Melanocyte of skin (primary cell): ENCODE data around the gene ITGB1BP2. TPM values are rescaled to one million over a fixed set of nuclear protein-coding genes. Genes with fewer than 3 reads are reported as not detected.

ENCODE experiments used
- total RNA-seq, 2 donors: library from RNA; depleted of rRNA; stranded (reverse); fragments of >200 nt; gene quantifications; 2 replicates each; pipeline ENCODE4 v1.2.3, GENCODE V29; 2012

Gene ITGB1BP2
- total RNA-seq, result 1 to 10 TPM in 1 of 2 donors, under 1 TPM in 1; 0.69 to 2.3 TPM

DNA sequence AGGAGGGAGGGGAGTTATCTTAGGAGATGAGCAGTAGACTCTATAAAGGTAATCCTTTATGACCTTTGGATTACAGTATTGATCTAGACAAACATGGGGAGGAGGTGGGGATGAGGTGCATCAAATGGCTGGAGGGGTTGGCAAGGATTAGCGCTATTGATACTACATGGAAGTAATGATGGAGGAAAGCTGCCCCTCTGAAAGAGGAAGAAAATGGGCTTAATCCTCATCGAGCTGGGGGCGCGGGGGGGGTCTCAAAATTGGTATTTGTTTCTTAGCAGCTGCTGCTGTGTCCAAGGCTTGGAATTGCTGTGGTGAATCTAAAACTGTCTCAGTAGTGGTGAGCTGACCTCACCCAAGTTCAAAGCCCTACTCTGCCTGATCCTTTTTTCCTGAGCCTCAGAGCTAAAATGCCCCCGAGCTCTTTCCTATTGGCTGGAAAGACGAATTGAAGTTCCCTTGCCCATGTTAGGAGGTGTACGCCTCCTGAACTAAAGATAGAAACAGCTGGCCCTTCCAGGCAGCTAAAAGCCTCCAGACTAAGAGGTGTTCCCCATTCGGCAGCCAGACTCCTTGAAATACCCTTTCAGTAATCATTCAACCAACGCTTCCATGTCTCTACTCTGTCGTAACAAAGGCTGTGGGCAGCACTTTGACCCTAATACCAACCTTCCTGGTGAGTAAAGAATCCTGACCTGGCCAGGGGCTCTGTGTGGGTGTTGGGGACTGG is at the start of gene ITGB1BP2:
Gene ITGB1BP2, plus strand, starts transcription at position 556 of the 730 bp plus-strand sequence. Its CDS starts 57 bp downstream, at position 613.

DNA sequence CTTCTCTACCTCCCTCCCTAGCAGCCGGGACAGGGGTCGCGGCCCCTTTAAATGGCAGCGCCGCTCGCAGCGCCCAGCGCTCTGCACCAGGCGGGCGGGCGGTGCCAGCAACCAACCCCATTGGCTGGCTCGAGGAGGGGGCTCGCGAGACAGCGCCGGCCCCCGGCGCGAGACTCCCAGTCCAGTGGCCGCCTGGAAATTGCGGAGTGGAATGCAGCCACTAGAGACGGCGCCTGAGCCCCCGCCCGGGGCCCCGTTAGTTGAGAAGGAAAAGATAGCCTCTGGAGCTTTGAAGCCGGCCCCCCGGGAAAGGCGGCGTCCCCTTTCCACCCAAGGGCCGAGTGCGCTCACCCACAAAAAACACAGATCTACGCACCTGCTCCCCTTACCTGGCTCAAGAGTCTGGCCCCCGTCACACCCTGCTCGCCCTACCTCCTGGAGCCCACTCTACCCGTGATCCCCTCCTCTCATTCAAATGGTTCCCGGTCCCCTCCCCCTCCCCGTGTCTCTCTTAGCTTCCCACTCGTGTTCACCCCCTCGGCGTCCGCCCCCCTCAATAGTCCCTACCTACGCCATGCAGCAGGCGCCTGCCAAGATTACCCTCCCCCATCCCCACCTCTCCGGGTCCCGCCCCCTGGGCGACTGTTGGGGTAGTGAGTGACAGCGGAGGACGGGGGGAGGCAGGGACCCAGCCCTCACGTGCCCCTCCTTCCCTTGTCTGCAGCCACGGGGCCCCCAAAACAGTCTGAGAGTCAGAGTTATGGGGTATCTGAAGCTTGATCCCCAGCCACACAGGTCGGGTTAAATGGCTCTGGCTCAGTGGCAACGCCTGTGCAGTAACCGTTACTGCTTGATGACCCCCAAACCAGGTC is 47.2 kb upstream of the ITGB1BP2 start, which contains the start of gene ZMYM3:
Gene ZMYM3, minus strand, starts transcription at position 49 of the 872 bp plus-strand sequence. CDS start 885 bp downstream, outside the sequence.

DNA sequence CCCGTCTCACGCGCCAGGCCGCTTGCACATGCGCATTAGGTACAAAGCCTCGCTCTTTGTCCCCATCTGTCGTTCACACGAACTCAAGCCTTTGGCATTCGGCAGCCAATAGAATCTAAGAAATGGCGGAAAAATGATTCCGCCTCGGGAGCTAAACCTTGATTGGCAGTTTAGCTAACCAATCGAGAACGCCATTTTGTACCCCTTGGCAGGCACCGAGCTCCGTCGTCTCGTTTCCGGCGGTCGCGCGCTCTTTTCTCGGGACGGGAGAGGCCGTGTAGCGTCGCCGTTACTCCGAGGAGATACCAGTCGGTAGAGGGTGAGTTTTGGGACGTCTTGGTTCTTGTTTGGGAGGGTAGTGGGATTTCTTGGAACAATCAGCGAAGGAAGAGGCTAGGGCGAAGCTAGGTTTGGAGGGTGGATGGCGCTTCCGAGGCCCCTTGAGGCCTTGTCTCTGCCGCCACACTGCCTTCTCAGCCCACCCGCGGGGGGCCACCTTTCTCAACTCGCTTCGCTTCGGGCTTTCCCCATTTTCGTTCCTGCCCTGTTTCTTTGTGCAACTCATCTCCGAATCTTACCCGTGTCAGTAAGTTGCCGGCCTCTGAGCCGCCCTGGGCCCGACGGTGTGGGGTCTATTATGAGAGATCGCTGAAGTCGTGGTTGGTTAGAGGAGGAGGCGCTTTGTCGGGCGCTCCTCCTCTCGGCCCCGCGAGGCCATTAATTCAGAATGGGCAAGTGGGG is 18.0 kb upstream of the ITGB1BP2 start, which contains the start of gene NONO:
Gene NONO, plus strand, starts transcription at position 233 of the 741 bp plus-strand sequence. CDS start 7,003 bp downstream, outside the sequence.

Other genes starting within 250 kb of the ITGB1BP2 start
- 10 to 100 TPM; 60.9 to 65.6 TPM for gene SNX12, start 233.4 kb upstream of the ITGB1BP2 start, total RNA-seq
- gene FOXO4, start 205.9 kb upstream of the ITGB1BP2 start, total RNA-seq, result 1 to 10 TPM; 5.3 to 7.9 TPM
- gene CXorf65, start 195.0 kb upstream of the ITGB1BP2 start, total RNA-seq, result not detected
- gene IL2RG, start 190.2 kb upstream of the ITGB1BP2 start, total RNA-seq, result not detected
- gene MED12, start 183.2 kb upstream of the ITGB1BP2 start, total RNA-seq, result 10 to 100 TPM; 26.2 to 29.6 TPM
- gene NLGN3, start 156.9 kb upstream of the ITGB1BP2 start, total RNA-seq, result under 1 TPM; 0.33 to 0.34 TPM
- 10 to 100 TPM in 1 of 2 donors, 1 to 10 TPM in 1; 5.2 to 34.3 TPM for gene GJB1, start 78.5 kb upstream of the ITGB1BP2 start, total RNA-seq
- 10 to 100 TPM; 20.6 to 21.3 TPM for gene ZMYM3, start 47.6 kb upstream of the ITGB1BP2 start, total RNA-seq
- gene NONO, start 18.1 kb upstream of the ITGB1BP2 start, total RNA-seq, result 100 to 1,000 TPM; 281 to 437 TPM
- 10 to 100 TPM; 18.2 to 22.0 TPM for gene TAF1, start 64.6 kb downstream of the ITGB1BP2 start, total RNA-seq
- gene OGT, start 231.4 kb downstream of the ITGB1BP2 start, total RNA-seq, result 100 to 1,000 TPM in 1 of 2 donors, 10 to 100 TPM in 1; 84.3 to 103 TPM